NCI-H345 (cell line): ENCODE measurements around the gene SEMA6A.
A peak's percentile ranks its signal among the peaks of the same experiment; 100 is the strongest.

Experiments used
- DNase-seq: peaks from one replicate; lab custom pipeline; 2025; lab: John Stamatoyannopoulos, UW

The SEMA6A gene

GRCh38 chr5:116459301-116459700 is 115.3 kb downstream of the SEMA6A start:
- no peak for DNase-seq

- DNase-seq = no peak
These were observed 117.6 kb downstream of the SEMA6A start for GRCh38 chr5:116457062-116457461.

- DNase-seq = no peak
These were observed 118.6 kb downstream of the SEMA6A start for GRCh38 chr5:116456036-116456435.

GRCh38 chr5:116455061-116455460 is 119.6 kb downstream of the SEMA6A start:
- no peak for DNase-seq

- no peak for DNase-seq
These were observed 120.2 kb downstream of the SEMA6A start for GRCh38 chr5:116454417-116454927.

- no peak for DNase-seq
These were observed 120.6 kb downstream of the SEMA6A start for GRCh38 chr5:116453988-116454411.

GRCh38 chr5:116452774-116453368 is 121.8 kb downstream of the SEMA6A start:
- DNase-seq = peak; percentile 61

- DNase-seq = no peak
These were observed 122.6 kb downstream of the SEMA6A start for GRCh38 chr5:116451905-116452450.

GRCh38 chr5:116451066-116451465 is 123.6 kb downstream of the SEMA6A start:
- no peak for DNase-seq

- DNase-seq = no peak
These were observed 125.2 kb downstream of the SEMA6A start for GRCh38 chr5:116449458-116449857.

GRCh38 chr5:116448870-116449427 is 125.7 kb downstream of the SEMA6A start:
- peak; percentile 36 for DNase-seq

GRCh38 chr5:116448450-116448849 is 126.2 kb downstream of the SEMA6A start:
- no peak for DNase-seq

GRCh38 chr5:116446356-116447005 is 128.1 kb downstream of the SEMA6A start:
- DNase-seq = no peak

GRCh38 chr5:116445311-116445710 is 129.3 kb downstream of the SEMA6A start:
- no peak for DNase-seq

- peak; percentile 59 for DNase-seq
These were observed 130.0 kb downstream of the SEMA6A start for GRCh38 chr5:116444373-116445295.

GRCh38 chr5:116442931-116443551 is 131.6 kb downstream of the SEMA6A start:
- no peak for DNase-seq

GRCh38 chr5:116442095-116442534 is 132.5 kb downstream of the SEMA6A start:
- DNase-seq = peak; percentile 82

GRCh38 chr5:116441223-116441622 is 133.4 kb downstream of the SEMA6A start:
- DNase-seq = peak; percentile 61

- DNase-seq = no peak
These were observed 134.1 kb downstream of the SEMA6A start for GRCh38 chr5:116440457-116441001.

- no peak for DNase-seq
These were observed 134.7 kb downstream of the SEMA6A start for GRCh38 chr5:116439905-116440304.

- no peak for DNase-seq
These were observed 135.6 kb downstream of the SEMA6A start for GRCh38 chr5:116438979-116439554.
